Measurements from ENCODE around the gene FAM78A.
"Not testable (repeated sequence)": the region's sequence is repeated elsewhere in the genome, so short reads cannot be mapped to it uniquely, and the experiment has no call there.

FAM78A gene

DNA sequence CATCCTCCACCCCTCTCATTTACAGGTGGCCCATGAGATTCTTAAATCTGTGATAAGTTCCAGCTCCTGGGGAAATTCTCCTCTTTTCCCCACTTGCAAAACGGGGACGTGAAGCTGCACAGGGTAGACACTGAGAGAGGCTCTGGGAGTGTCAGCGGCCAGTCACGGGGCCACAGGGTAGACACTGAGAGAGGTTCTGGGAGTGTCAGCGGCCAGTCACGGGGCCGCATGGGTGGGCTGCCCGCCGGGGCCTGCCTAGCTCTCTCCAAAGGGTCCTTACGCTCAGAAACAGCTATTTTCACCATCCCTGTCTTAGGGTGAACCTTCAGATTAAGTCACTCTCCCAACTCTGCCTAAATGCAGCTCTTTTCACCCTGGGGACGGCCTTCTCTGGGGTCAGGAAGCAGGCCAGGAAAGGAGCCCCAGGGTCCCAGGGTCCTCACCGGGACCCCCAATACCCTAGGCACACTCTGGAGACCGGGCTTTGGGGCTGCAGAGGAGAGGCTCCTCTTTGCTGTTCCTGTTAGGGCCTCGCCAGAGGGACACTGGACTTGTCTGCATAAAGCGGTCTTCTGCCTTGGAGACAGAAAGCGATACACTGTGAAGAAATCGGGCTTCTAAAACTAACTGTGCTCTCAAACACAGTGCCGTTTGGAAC lies 1.5 kb downstream of the FAM78A start:
- peak overlapping the region; percentile 73 to 86 (median 78) for H3K27ac ChIP-seq
- H3K4me2 ChIP-seq = peak overlapping the region; percentile 89 to 100 (median 98)
- H3K4me3 ChIP-seq = peak overlapping the region; percentile 65 to 86 (median 76)

GRCh38 chr9:131273856-131274673 lies 2.2 kb downstream of the FAM78A start:
- peaks cover 0 to 63% (median 57%) of the 10 kb centered on the region in 11 experiments; a peak in 20 of 22 replicates for H3K27me3 ChIP-seq
- peak overlapping the region; percentile 73 to 86 (median 78) for H3K27ac ChIP-seq
- TF ChIP-seq Cebpa-rat (IDR thresholded peaks at IDR 0.05) = no peak
- no peaks in the 10 kb centered on the region for H3K9me3 ChIP-seq (replicated peaks in 1 of 11)
- H3K9ac ChIP-seq = peak overlapping the region; percentile 75 to 90 (median 82)
- H3K4me2 ChIP-seq = peak overlapping the region; percentile 89 to 100 (median 98)
- peaks cover 60 to 92% (median 86%) of the 10 kb centered on the region in 10 experiments for H3K4me1 ChIP-seq
- peak overlapping the region; percentile 65 to 86 (median 76) for H3K4me3 ChIP-seq
- peaks cover 0 to 14% (median 0%) of the 10 kb centered on the region in 11 experiments; a peak in 5 of 22 replicates for H4K20me1 ChIP-seq
- peaks cover 0 to 37% (median 0%) of the 10 kb centered on the region in 11 experiments; a peak in 6 of 22 replicates for H3K36me3 ChIP-seq

More for the DNA sequence above, 1.5 kb downstream of the FAM78A start:
- Histone ChIP-seq H3K9ac (peak overlapping the region; percentile 75 to 90 (median 82)), H3K4me1 (peaks cover 60 to 88% (median 84%) of the 10 kb centered on the region in 10 experiments), H3K27me3 (peaks cover 0 to 71% (median 60%) of the 10 kb centered on the region in 11 experiments; a peak in 20 of 22 replicates), H4K20me1 (peaks cover 0 to 14% (median 0%) of the 10 kb centered on the region in 11 experiments; a peak in 5 of 22 replicates), H3K9me3 (replicated peaks in 1 of 11) (no peaks in the 10 kb centered on the region), H3K36me3 (peaks cover 0 to 37% (median 0%) of the 10 kb centered on the region in 11 experiments; a peak in 6 of 22 replicates)
- no peak for TF ChIP-seq Cebpa-rat (IDR thresholded peaks at IDR 0.05)

GRCh38 chr9:131273146-131273855 lies 3.0 kb downstream of the FAM78A start:
- peak overlapping the region; percentile 65 to 86 (median 76) for H3K4me3 ChIP-seq
- peak overlapping the region; percentile 73 to 86 (median 78); a peak in 20 of 22 replicates for H3K27ac ChIP-seq
- H3K4me1 ChIP-seq = peaks cover 60 to 93% (median 86%) of the 10 kb centered on the region in 10 experiments
- no peaks in the 10 kb centered on the region for H3K9me3 ChIP-seq (replicated peaks in 1 of 11)
- peaks cover 0 to 37% (median 0%) of the 10 kb centered on the region in 11 experiments; a peak in 6 of 22 replicates for H3K36me3 ChIP-seq
- peak overlapping the region; percentile 89 to 100 (median 98) for H3K4me2 ChIP-seq
- peaks cover 0 to 14% (median 0%) of the 10 kb centered on the region in 11 experiments; a peak in 5 of 22 replicates for H4K20me1 ChIP-seq
- TF ChIP-seq Cebpa-rat (IDR thresholded peaks at IDR 0.05) = no peak
- H3K27me3 ChIP-seq = peaks cover 0 to 63% (median 57%) of the 10 kb centered on the region in 11 experiments; a peak in 20 of 22 replicates
- peak overlapping the region; percentile 75 to 90 (median 82) for H3K9ac ChIP-seq

DNA sequence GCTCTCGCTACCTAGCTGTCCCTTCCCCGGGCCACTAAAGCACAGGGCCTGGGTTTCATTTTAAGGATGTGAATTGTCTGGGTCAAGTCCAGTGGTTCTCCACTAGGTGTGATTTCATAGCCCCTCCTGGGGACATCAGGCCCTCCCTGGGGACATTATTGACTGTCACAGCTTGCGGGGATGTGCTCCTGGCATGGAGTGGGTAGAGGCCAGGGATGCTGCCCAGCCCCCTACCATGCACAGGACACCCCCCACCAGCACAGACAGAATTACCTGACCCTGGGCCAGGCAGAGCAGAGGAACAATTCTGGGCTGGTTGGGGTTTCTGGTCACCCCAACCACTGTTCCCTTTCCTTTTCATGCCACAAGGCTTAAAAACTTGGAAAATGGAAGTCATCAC lies 4.1 kb downstream of the FAM78A start:
- Histone ChIP-seq H3K27me3 (peaks cover 0 to 57% (median 52%) of the 10 kb centered on the region in 11 experiments; a peak in 20 of 22 replicates), H3K4me1 (peaks cover 68 to 98% (median 94%) of the 10 kb centered on the region in 10 experiments), H3K9me3 (replicated peaks in 1 of 11) (no peaks in the 10 kb centered on the region), H3K9ac (peak overlapping the region in 8 of 11 experiments; percentile 38 to 90 (median 82); a peak in 10 of 22 replicates), H4K20me1 (peaks cover 0 to 14% (median 0%) of the 10 kb centered on the region in 11 experiments; a peak in 8 of 22 replicates), H3K4me3 (peak overlapping the region in 8 of 10 experiments; percentile 71 to 86 (median 80); a peak in 11 of 20 replicates), H3K36me3 (peaks cover 0 to 38% (median 0%) of the 10 kb centered on the region in 11 experiments; a peak in 8 of 22 replicates), H3K4me2 (peak overlapping the region; percentile 89 to 100 (median 98)), H3K27ac (peak overlapping the region in 10 of 11 experiments; percentile 10 to 82 (median 74); a peak in 11 of 22 replicates)
- no peak for TF ChIP-seq Cebpa-rat (IDR thresholded peaks at IDR 0.05)

DNA sequence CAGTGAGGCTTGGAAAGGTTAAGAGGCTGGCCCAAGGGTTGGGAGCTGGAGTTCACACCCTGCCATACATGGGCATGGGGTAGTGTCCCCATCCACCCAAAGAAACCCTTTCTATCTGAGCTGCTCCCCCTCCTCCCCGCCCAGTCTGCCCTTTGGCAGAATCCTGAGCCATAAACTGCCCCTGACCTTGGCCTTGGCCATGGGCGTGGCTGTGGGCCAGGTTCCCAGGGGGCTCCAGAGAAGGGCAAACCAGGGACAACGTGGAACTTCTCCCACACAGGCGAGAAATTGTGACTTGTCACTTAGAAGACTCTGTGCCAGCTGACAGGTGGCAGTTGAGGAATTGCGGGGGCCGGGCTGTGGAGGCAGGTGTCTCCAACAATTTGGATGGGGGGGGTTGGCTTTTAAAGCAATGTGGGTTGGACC lies 4.8 kb downstream of the FAM78A start:
- Histone ChIP-seq H3K4me2 (peak overlapping the region; percentile 89 to 100 (median 98)), H3K27me3 (peaks cover 0 to 50% (median 45%) of the 10 kb centered on the region in 11 experiments; a peak in 20 of 22 replicates), H4K20me1 (peaks cover 0 to 14% (median 7%) of the 10 kb centered on the region in 11 experiments; a peak in 9 of 22 replicates), H3K9ac (peak overlapping the region in 6 of 11 experiments; percentile 13 to 87 (median 55); a peak in 7 of 22 replicates), H3K36me3 (peaks cover 0 to 45% (median 6%) of the 10 kb centered on the region in 11 experiments; a peak in 8 of 22 replicates), H3K27ac (peak overlapping the region; percentile 60 to 89 (median 83); a peak in 19 of 22 replicates), H3K4me3 (peak overlapping the region in 5 of 10 experiments; percentile 21 to 85 (median 47); a peak in 5 of 20 replicates), H3K4me1 (peaks cover 75 to 100% (median 98%) of the 10 kb centered on the region in 10 experiments), H3K9me3 (replicated peaks in 1 of 11) (no peaks in the 10 kb centered on the region)
- TF ChIP-seq Cebpa-rat (IDR thresholded peaks at IDR 0.05) = no peak

- not testable (repeated sequence) for H3K9me3 ChIP-seq (replicated peaks in 1 of 11)
- Histone ChIP-seq H3K36me3 (peaks cover 0 to 49% (median 6%) of the 10 kb centered on the region in 11 experiments; a peak in 8 of 22 replicates), H3K9ac (peak overlapping the region; percentile 52 to 87 (median 73); a peak in 18 of 22 replicates), H3K4me2 (peak overlapping the region; percentile 89 to 100 (median 98)), H3K4me3 (peak overlapping the region in 7 of 10 experiments; percentile 21 to 85 (median 42); a peak in 9 of 20 replicates), H4K20me1 (peaks cover 0 to 19% (median 7%) of the 10 kb centered on the region in 11 experiments; a peak in 10 of 22 replicates), H3K27ac (peak overlapping the region; percentile 60 to 89 (median 83); a peak in 21 of 22 replicates), H3K27me3 (peaks cover 0 to 44% (median 40%) of the 10 kb centered on the region in 11 experiments; a peak in 20 of 22 replicates), H3K4me1 (peaks cover 81 to 100% (median 98%) of the 10 kb centered on the region in 10 experiments)
Measured at GRCh38 chr9:131271016-131271273, 5.4 kb downstream of the FAM78A start.

DNA sequence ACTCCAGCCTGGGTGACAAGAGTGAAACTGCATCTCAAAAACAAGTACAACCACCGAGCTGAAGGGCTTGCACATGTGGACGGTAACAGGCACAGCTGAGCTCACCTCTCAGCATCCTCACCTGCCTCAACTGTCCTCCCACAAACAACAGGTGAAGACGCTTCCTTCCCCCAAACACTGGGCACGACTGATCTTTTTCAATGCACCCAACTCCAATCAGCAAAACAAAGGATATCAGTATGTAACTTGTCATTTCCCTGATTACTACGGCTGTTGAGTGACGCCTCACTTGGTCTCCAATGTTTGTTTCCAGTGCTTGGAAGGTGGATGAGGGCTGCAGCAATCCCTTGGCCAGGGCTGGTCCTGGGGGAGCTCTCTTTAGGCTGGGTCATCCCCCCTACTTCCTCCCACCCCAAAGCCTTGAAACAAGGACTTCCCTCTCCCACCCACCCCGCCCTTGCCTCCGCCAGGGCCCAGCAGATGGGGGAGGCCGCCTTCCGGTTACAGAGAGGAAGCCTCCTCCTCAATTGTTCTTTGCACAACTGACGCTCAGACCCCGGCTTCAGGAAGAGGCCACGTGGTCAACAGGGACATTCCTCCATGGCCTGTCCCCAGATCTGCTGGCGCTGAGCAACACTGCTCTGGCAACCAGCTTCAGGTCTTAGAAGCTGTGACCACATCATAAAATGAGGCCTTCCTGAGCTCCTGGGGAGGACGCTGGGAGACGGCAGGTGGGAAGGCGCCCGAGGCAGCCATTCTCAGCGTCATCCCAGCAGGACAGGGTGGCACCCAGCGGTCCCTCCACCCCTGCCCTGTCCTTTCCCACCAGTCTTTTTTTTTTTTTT lies 5.9 kb downstream of the FAM78A start:
- Histone ChIP-seq H4K20me1 (peaks cover 0 to 22% (median 6%) of the 10 kb centered on the region in 11 experiments; a peak in 10 of 22 replicates), H3K27me3 (peaks cover 0 to 39% (median 34%) of the 10 kb centered on the region in 11 experiments; a peak in 20 of 22 replicates), H3K4me1 (peaks cover 86 to 100% (median 98%) of the 10 kb centered on the region in 10 experiments), H3K4me3 (peak overlapping the region in 8 of 10 experiments; percentile 25 to 85 (median 43); a peak in 11 of 20 replicates), H3K36me3 (peaks cover 0 to 49% (median 9%) of the 10 kb centered on the region in 11 experiments; a peak in 9 of 22 replicates), H3K27ac (peak overlapping the region; percentile 60 to 89 (median 83); a peak in 21 of 22 replicates), H3K9ac (peak overlapping the region; percentile 54 to 87 (median 73); a peak in 19 of 22 replicates), H3K9me3 (replicated peaks in 1 of 11) (no peaks in the 10 kb centered on the region), H3K4me2 (peak overlapping the region; percentile 89 to 100 (median 98))
- 0 out of 22 replicates have a peak, but pooled peaks of 1 of the 11 experiments have one; percentile 26 for TF ChIP-seq Cebpa-rat (IDR thresholded peaks at IDR 0.05)

Data from BLaER1 treated with 17β-estradiol and CSF1 and Interleukin-3, amounts not matched to agents 10 nM and 100 nM (cell line).